A172 (cell line): Measurements from ENCODE around the gene ARFGAP1. TPM values are rescaled to one million over a fixed set of nuclear protein-coding genes. Genes with fewer than 3 reads are reported as not detected.
A peak's percentile ranks its signal among the peaks of the same experiment; 100 is the strongest.

Source experiments
- DNase-seq: peaks from one replicate; pipeline ENCODE4 v3.0.0-alpha.2; 2015; ENCODE audit warnings: low spot score
- total RNA-seq: library from RNA; depleted of rRNA; stranded (reverse); fragments of >200 nt; shearing (Covaris generic); gene quantifications from 2 replicates; pipeline ENCODE4 v1.2.3, GENCODE V29; 2014

ARFGAP1 gene
- total RNA-seq, 1 experiment from 2014 or later = 64.4 TPM

GRCh38 chr20:63318391-63319163 lies 46.0 kb downstream of the ARFGAP1 start:
- DNase-seq = no peak

GRCh38 chr20:63319164-63320040 lies 46.8 kb downstream of the ARFGAP1 start:
- DNase-seq = no peak

- no peak for DNase-seq
Measured at GRCh38 chr20:63320041-63320511, 47.5 kb downstream of the ARFGAP1 start.

GRCh38 chr20:63320616-63321147 lies 48.1 kb downstream of the ARFGAP1 start:
- DNase-seq = no peak

- peak; percentile 38 for DNase-seq
Measured at GRCh38 chr20:63321148-63321831, 48.7 kb downstream of the ARFGAP1 start.

GRCh38 chr20:63322146-63322932 lies 49.7 kb downstream of the ARFGAP1 start:
- no peak for DNase-seq

GRCh38 chr20:63322933-63323273 lies 50.3 kb downstream of the ARFGAP1 start:
- no peak for DNase-seq

GRCh38 chr20:63323357-63323981 lies 50.9 kb downstream of the ARFGAP1 start:
- no peak for DNase-seq

GRCh38 chr20:63325021-63325471 lies 52.4 kb downstream of the ARFGAP1 start:
- DNase-seq = no peak

GRCh38 chr20:63325554-63326313 lies 53.1 kb downstream of the ARFGAP1 start:
- DNase-seq = no peak

GRCh38 chr20:63326314-63327230 lies 54.0 kb downstream of the ARFGAP1 start:
- DNase-seq = no peak

GRCh38 chr20:63327231-63327745 lies 54.7 kb downstream of the ARFGAP1 start:
- no peak for DNase-seq

GRCh38 chr20:63328026-63328700 lies 55.5 kb downstream of the ARFGAP1 start:
- DNase-seq = no peak

GRCh38 chr20:63328718-63329275 lies 56.2 kb downstream of the ARFGAP1 start:
- DNase-seq = no peak

- no peak for DNase-seq
Measured at GRCh38 chr20:63329331-63330083, 56.9 kb downstream of the ARFGAP1 start.

- DNase-seq = no peak
Measured at GRCh38 chr20:63330084-63330760, 57.6 kb downstream of the ARFGAP1 start.
